NCI-H82 treated with DMSO at 0.1 percent for 48 hours (cell line): Measurements from ENCODE around the gene PDXDC1.
"Not testable (repeated sequence)": the region's sequence is repeated elsewhere in the genome, so short reads cannot be mapped to it uniquely, and the experiment has no call there.

Experiments used
- DNase-seq: peaks from one replicate; lab custom pipeline; 2025; ENCODE audit not compliant: unreplicated experiment; lab: John Stamatoyannopoulos, UW

Gene PDXDC1

GRCh38 chr16:15132719-15133428 lies 158.0 kb downstream of the PDXDC1 start:
- DNase-seq = not testable (repeated sequence)

- DNase-seq = not testable (repeated sequence)
Measured at GRCh38 chr16:15133554-15133953, 158.7 kb downstream of the PDXDC1 start.

- not testable (repeated sequence) for DNase-seq
Measured at GRCh38 chr16:15134752-15135482, 160.1 kb downstream of the PDXDC1 start.

- DNase-seq = not testable (repeated sequence)
Measured at GRCh38 chr16:15135483-15136360, 160.9 kb downstream of the PDXDC1 start.

- not testable (repeated sequence) for DNase-seq
Measured at GRCh38 chr16:15137514-15137913, 162.7 kb downstream of the PDXDC1 start.

- DNase-seq = not testable (repeated sequence)
Measured at GRCh38 chr16:15140444-15141365, 165.9 kb downstream of the PDXDC1 start.

GRCh38 chr16:15141586-15141985 lies 166.8 kb downstream of the PDXDC1 start:
- DNase-seq = no peak

GRCh38 chr16:15142107-15142890 lies 167.5 kb downstream of the PDXDC1 start:
- DNase-seq = not testable (repeated sequence)

GRCh38 chr16:15142891-15143600 lies 168.2 kb downstream of the PDXDC1 start:
- not testable (repeated sequence) for DNase-seq

GRCh38 chr16:15143601-15144091 lies 168.8 kb downstream of the PDXDC1 start:
- not testable (repeated sequence) for DNase-seq

- DNase-seq = not testable (repeated sequence)
Measured at GRCh38 chr16:15144092-15144631, 169.3 kb downstream of the PDXDC1 start.

GRCh38 chr16:15144781-15145417 lies 170.1 kb downstream of the PDXDC1 start:
- DNase-seq = not testable (repeated sequence)

- DNase-seq = not testable (repeated sequence)
Measured at GRCh38 chr16:15145418-15146263, 170.8 kb downstream of the PDXDC1 start.

GRCh38 chr16:15146264-15146662 lies 171.4 kb downstream of the PDXDC1 start:
- DNase-seq = not testable (repeated sequence)

GRCh38 chr16:15148831-15149230 lies 174.0 kb downstream of the PDXDC1 start:
- DNase-seq = not testable (repeated sequence)

- not testable (repeated sequence) for DNase-seq
Measured at GRCh38 chr16:15149260-15149659, 174.4 kb downstream of the PDXDC1 start.

GRCh38 chr16:15154005-15154404 lies 179.2 kb downstream of the PDXDC1 start:
- DNase-seq = not testable (repeated sequence)
